ENCODE results near the gene RIMS4. TPM values are rescaled to one million over a fixed set of nuclear protein-coding genes. Genes with fewer than 3 reads are reported as not detected.
A peak's percentile ranks its signal among the peaks of the same experiment; 100 is the strongest.

Gene RIMS4
- total and polyA plus RNA-seq, 2 of the 8 experiments (the other 6 are each of a cell fraction or from before 2014, with no cell fraction given), result 13.3 to 44.2 TPM

GRCh38 chr20:44727651-44728050 is 82.7 kb downstream of the RIMS4 start:
- H4K5ac ChIP-seq (ENCODE audit: insufficient read length, low read depth, low read length), result no peak overlapping the region
- H2BK12ac ChIP-seq (ENCODE audit: low read depth, low read length), result peak overlapping the region; percentile 81; the same call in 1 of the 2 replicates
- H3K4me3 ChIP-seq (ENCODE audit: extremely low read depth in 1 of 4, insufficient read depth in 2 of 4, low read depth in 3 of 4, low read length in 4 of 4), result no peak overlapping the region
- 0 out of 2 replicates have a peak overlapping the region, but pooled peaks have one; percentile 43 for H2BK20ac ChIP-seq (ENCODE audit: low read length)
- TF ChIP-seq RAD21 (IDR thresholded peaks at IDR 0.05 in 1 of 2, conservative IDR thresholded peaks at IDR 0.05 in 1 of 2; ENCODE audit: low read depth in 2 of 2, low read length in 2 of 2) (no peak), SRF (IDR thresholded peaks at IDR 0.05; ENCODE audit: low read depth, low read length) (no peak), YY1 (IDR thresholded peaks at IDR 0.05; ENCODE audit: low read depth, low read length) (no peak), KDM4A (IDR thresholded peaks at IDR 0.05; ENCODE audit: low read depth, low read length, severe bottlenecking) (no peak), BCL11A (IDR thresholded peaks at IDR 0.05; ENCODE audit: low read depth in 2 of 2, low read length in 2 of 2) (no peak), BRCA1 (IDR thresholded peaks at IDR 0.05; ENCODE audit: low read depth, low read length) (no peak), CREB1 (IDR thresholded peaks at IDR 0.05) (no peak)
- H4K20me1 ChIP-seq (replicated peaks in 1 of 2; ENCODE audit: control insufficient read depth in 1 of 2, insufficient read depth in 2 of 2, low read length in 2 of 2), result no peaks in the 10 kb centered on the region
- CTCF ChIA-PET (ENCODE audit: partially characterized antibody), result interaction anchor here (1.2 to 20.4 kb wide), 6 partner anchors 11 to 43 kb away, joined by 3 to 180 read pairs (median 84); partner anchors contain the start of gene CCN5
- H3K36me3 ChIP-seq (ENCODE audit: control insufficient read depth in 2 of 4, insufficient read depth in 4 of 4, low read length in 3 of 4), result no peaks in the 10 kb centered on the region
- 0 out of 2 replicates have a peak overlapping the region, but pooled peaks have one; percentile 62 for H3K18ac ChIP-seq (ENCODE audit: extremely low read depth, low read length)
- H3K9me3 ChIP-seq (ENCODE audit: insufficient read depth in 2 of 2, low read depth in 1 of 2, low read length in 1 of 2), result no peaks in the 10 kb centered on the region
- no peak overlapping the region for H3K4me2 ChIP-seq (ENCODE audit: insufficient read depth in 1 of 2, low read depth in 2 of 2, low read length in 2 of 2)
- no peaks in the 10 kb centered on the region for H3K27me3 ChIP-seq (replicated peaks in 1 of 4; ENCODE audit: control insufficient read depth in 3 of 4, extremely low read depth in 1 of 4, insufficient read depth in 3 of 4, low read length in 3 of 4)
- H4K91ac ChIP-seq (replicated peaks; ENCODE audit: insufficient read length, low read length), result no peak overlapping the region
- H3K79me1 ChIP-seq (ENCODE audit: low read depth, low read length), result no peaks in the 10 kb centered on the region
- whole genome bisulfite sequencing, 2 experiments (ENCODE audit: extremely low coverage in 1 of 2, insufficient coverage in 1 of 2, insufficient read length in 1 of 2, insufficient replicate concordance in 2 of 2, low coverage in 1 of 2, low lambda C conversion rate in 2 of 2, missing lambda C conversion rate in 1 of 2), result 80% methylated on average over 2 of the region's 2 CpGs; no CpG with 5 or more reads in 1 of the 2 experiments
- FAIRE-seq, result no peak
- H2AFZ ChIP-seq (ENCODE audit: low read length), result no peak overlapping the region
- H3K79me2 ChIP-seq (ENCODE audit: control insufficient read depth in 1 of 2, insufficient read depth in 2 of 2, low read length in 2 of 2), result no peaks in the 10 kb centered on the region
- peak overlapping the region; percentile 61; the same call in 1 of the 2 replicates for H2BK5ac ChIP-seq (ENCODE audit: low read depth, low read length)
- H3K4me1 ChIP-seq (replicated peaks in 1 of 4; ENCODE audit: control insufficient read depth in 3 of 4, insufficient read depth in 4 of 4, low read length in 3 of 4), result peaks cover 7 to 19% (median 14%) of the 10 kb centered on the region in 4 experiments
- no peak overlapping the region for H3K27ac ChIP-seq (ENCODE audit: low read depth, low read length)
- H3K23me2 ChIP-seq (ENCODE audit: low read depth, low read length), result no peaks in the 10 kb centered on the region
- no peak overlapping the region for H2AK5ac ChIP-seq (ENCODE audit: low read depth, low read length)
- no peak overlapping the region for H4K8ac ChIP-seq (ENCODE audit: extremely low read depth, insufficient read depth, low read length)
- no peak overlapping the region for H2BK120ac ChIP-seq (replicated peaks; ENCODE audit: low read depth, low read length)
- H3K14ac ChIP-seq (ENCODE audit: insufficient read length), result no peak overlapping the region
- peak overlapping the region; percentile 53; the same call in 1 of the 2 replicates for H2BK15ac ChIP-seq (ENCODE audit: low read length)
- H3K23ac ChIP-seq (ENCODE audit: insufficient read length), result no peak overlapping the region
- H3K56ac ChIP-seq (replicated peaks; ENCODE audit: insufficient read length, low read depth, low read length), result no peak overlapping the region
- POLR2A ChIA-PET (ENCODE audit: partially characterized antibody), result interaction anchor here (1.5 to 1.7 kb wide), 2 partner anchors 26 to 44 kb away, joined by 4 to 5 read pairs; no protein-coding TSS in a partner anchor
- no peak overlapping the region for H3K4ac ChIP-seq (replicated peaks; ENCODE audit: insufficient read length, low read depth, low read length)
- no peak overlapping the region for H3K9ac ChIP-seq (replicated peaks in 1 of 4; ENCODE audit: extremely low read depth in 1 of 4, low read depth in 3 of 4, low read length in 3 of 4)
- DNase-seq (ENCODE audit: low read depth in 1 of 2, low spot score in 2 of 2), result no peak

Data from H1 (cell line).